22Rv1 (cell line): ENCODE results near the gene SLC25A21.

ENCODE experiments used
- ZFX ChIP-seq: fragments of 450-650 bp; IDR thresholded peaks from 2 replicates; pipeline ENCODE4 v1.6.1; 2017; ENCODE audit warnings: antibody characterized with exemption, borderline replicate concordance
- TF ChIP-seq, protein P1 (sequence below): fragments of 450-650 bp; IDR thresholded peaks from 2 replicates; pipeline ENCODE4 v1.5.1; 2017; ENCODE audit warnings: mild to moderate bottlenecking

DNA sequence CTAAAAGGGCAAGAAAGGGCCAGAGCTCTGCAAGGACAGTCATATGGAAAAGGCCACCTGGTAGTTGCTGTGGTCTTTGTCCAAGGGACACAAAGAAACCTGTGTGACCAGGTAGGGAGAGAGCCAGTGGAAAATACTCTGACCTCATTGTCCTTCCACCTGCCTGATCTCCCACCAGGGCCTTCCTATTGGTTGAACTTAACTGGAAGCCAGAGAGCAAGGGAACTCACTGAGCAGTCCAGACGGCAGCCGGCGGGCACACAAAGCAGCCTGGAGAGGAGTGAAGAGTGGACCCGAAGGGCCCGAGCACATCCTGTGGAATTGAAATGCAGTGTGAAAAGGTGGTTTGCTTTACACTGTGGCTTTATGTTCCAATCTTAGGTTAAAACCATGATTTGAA is 120.7 kb downstream of the SLC25A21 start:
- TF ChIP-seq, protein P1, sequence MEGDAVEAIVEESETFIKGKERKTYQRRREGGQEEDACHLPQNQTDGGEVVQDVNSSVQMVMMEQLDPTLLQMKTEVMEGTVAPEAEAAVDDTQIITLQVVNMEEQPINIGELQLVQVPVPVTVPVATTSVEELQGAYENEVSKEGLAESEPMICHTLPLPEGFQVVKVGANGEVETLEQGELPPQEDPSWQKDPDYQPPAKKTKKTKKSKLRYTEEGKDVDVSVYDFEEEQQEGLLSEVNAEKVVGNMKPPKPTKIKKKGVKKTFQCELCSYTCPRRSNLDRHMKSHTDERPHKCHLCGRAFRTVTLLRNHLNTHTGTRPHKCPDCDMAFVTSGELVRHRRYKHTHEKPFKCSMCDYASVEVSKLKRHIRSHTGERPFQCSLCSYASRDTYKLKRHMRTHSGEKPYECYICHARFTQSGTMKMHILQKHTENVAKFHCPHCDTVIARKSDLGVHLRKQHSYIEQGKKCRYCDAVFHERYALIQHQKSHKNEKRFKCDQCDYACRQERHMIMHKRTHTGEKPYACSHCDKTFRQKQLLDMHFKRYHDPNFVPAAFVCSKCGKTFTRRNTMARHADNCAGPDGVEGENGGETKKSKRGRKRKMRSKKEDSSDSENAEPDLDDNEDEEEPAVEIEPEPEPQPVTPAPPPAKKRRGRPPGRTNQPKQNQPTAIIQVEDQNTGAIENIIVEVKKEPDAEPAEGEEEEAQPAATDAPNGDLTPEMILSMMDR: no peak
- TF ChIP-seq ZFX: no peak
